Activated T-cell treated with anti-CD3 and anti-CD28 coated beads, Interleukin-2, amount 50 U/mL, for 1 hour (primary cell): Measurements from ENCODE around the gene COL18A1.
A peak's percentile ranks its signal among the peaks of the same experiment; 100 is the strongest.
"Not testable (repeated sequence)": the region's sequence is repeated elsewhere in the genome, so short reads cannot be mapped to it uniquely, and the experiment has no call there.

Experiments
- DNase-seq: peaks from one replicate; pipeline ENCODE4 v3.0.0-alpha.2; 2020

Gene COL18A1

GRCh38 chr21:45404730-45405270, at the start of gene COL18A1:
Gene COL18A1 (plus strand): TSS chr21:45405165. CDS start chr21:45405231, 66 bp downstream.
- peak; percentile 48 for DNase-seq

GRCh38 chr21:45355573-45355972, 49.4 kb upstream of the COL18A1 start:
- DNase-seq, result no peak

- DNase-seq, result no peak
Observed at GRCh38 chr21:45356251-45356650, 48.7 kb upstream of the COL18A1 start.

- DNase-seq, result no peak
Observed at GRCh38 chr21:45356653-45357435, 48.1 kb upstream of the COL18A1 start.

GRCh38 chr21:45357436-45358260, 47.3 kb upstream of the COL18A1 start:
- no peak for DNase-seq

GRCh38 chr21:45358261-45358670, 46.7 kb upstream of the COL18A1 start:
- DNase-seq, result no peak

GRCh38 chr21:45358711-45359310, 46.2 kb upstream of the COL18A1 start:
- no peak for DNase-seq

GRCh38 chr21:45359451-45360217, 45.3 kb upstream of the COL18A1 start:
- DNase-seq, result no peak

GRCh38 chr21:45361033-45361997, 43.6 kb upstream of the COL18A1 start:
- no peak for DNase-seq

- DNase-seq, result no peak
Observed at GRCh38 chr21:45362077-45362747, 42.8 kb upstream of the COL18A1 start.

GRCh38 chr21:45362748-45363145, 42.2 kb upstream of the COL18A1 start:
- no peak for DNase-seq

GRCh38 chr21:45363272-45363671, 41.7 kb upstream of the COL18A1 start:
- DNase-seq, result not testable (repeated sequence)

GRCh38 chr21:45363921-45364467, 41.0 kb upstream of the COL18A1 start:
- DNase-seq, result no peak

GRCh38 chr21:45364468-45365185, 40.3 kb upstream of the COL18A1 start:
- DNase-seq, result no peak

- DNase-seq, result no peak
Observed at GRCh38 chr21:45365186-45365607, 39.8 kb upstream of the COL18A1 start.

- no peak for DNase-seq
Observed at GRCh38 chr21:45365608-45366241, 39.2 kb upstream of the COL18A1 start.

GRCh38 chr21:45366476-45366875, 38.5 kb upstream of the COL18A1 start:
- DNase-seq, result no peak

- no peak for DNase-seq
Observed at GRCh38 chr21:45366931-45367401, 38.0 kb upstream of the COL18A1 start.
